Mesendoderm (in vitro differentiated cells): Measurements from ENCODE around the gene ABHD14A.
"Not testable (repeated sequence)": the region's sequence is repeated elsewhere in the genome, so short reads cannot be mapped to it uniquely, and the experiment has no call there.

Experiments used
- DNase-seq: peaks from one replicate; pipeline ENCODE4 v3.0.0; 2013
- H2AK5ac ChIP-seq: 2 replicates; pipeline ENCODE4 v1.6.1; 2013; ENCODE audit warnings: low read length, inconsistent platforms
- H2BK120ac ChIP-seq: 2 replicates; pipeline ENCODE4 v1.6.1; 2013; ENCODE audit warnings: low read depth, mild to moderate bottlenecking, low read length, moderate library complexity, mixed read lengths
- H2BK15ac ChIP-seq: replicated peaks from 2 replicates; pipeline ENCODE4 v1.6.1; 2013; ENCODE audit warnings: low read depth, mild to moderate bottlenecking, moderate library complexity
- H2BK5ac ChIP-seq: 2 replicates; pipeline ENCODE4 v1.6.1; 2013; ENCODE audit warnings: low read length, inconsistent platforms
- H3K18ac ChIP-seq: 2 replicates; pipeline ENCODE4 v1.6.1; 2013; ENCODE audit warnings: mild to moderate bottlenecking, low read length, mixed read lengths
- H3K23ac ChIP-seq: one replicate; pipeline ENCODE4 v1.6.1; 2013; ENCODE audit warnings: low read length
- H3K27ac ChIP-seq: 2 replicates; pipeline ENCODE4 v1.5.1; 2013; ENCODE audit warnings: low read depth, mild to moderate bottlenecking, inconsistent platforms, low read length, moderate library complexity
- H3K27me3 ChIP-seq: 2 replicates; pipeline ENCODE4 v1.6.1; 2013; ENCODE audit warnings: low read length, control low read depth, mild to moderate bottlenecking, inconsistent platforms; ENCODE audit not compliant: insufficient read depth, poor library complexity
- H3K36me3 ChIP-seq: 2 replicates; pipeline ENCODE4 v1.6.1; 2013; ENCODE audit warnings: low read length, inconsistent platforms; ENCODE audit not compliant: control insufficient read depth, insufficient read depth
- H3K4ac ChIP-seq: one replicate; pipeline ENCODE4 v1.6.1; 2013; ENCODE audit warnings: low read depth, mild to moderate bottlenecking, low read length, moderate library complexity
- H3K4me1 ChIP-seq: 2 replicates; pipeline ENCODE4 v1.6.1; 2013; ENCODE audit warnings: low read depth, low read length, inconsistent platforms; ENCODE audit not compliant: control insufficient read depth
- H3K4me2 ChIP-seq: 2 replicates; pipeline ENCODE4 v1.6.1; 2013; ENCODE audit warnings: low read length
- H3K4me3 ChIP-seq: 2 replicates; pipeline ENCODE4 v1.5.1; 2013; ENCODE audit warnings: mild to moderate bottlenecking, low read length
- H3K56ac ChIP-seq: one replicate; pipeline ENCODE4 v1.6.1; 2013; ENCODE audit warnings: low read length
- H3K79me1 ChIP-seq: 2 replicates; pipeline ENCODE4 v1.6.1; 2013; ENCODE audit warnings: low read length, inconsistent platforms
- H3K79me2 ChIP-seq: 2 replicates; pipeline ENCODE4 v1.6.1; 2013; ENCODE audit warnings: mild to moderate bottlenecking, low read length; ENCODE audit not compliant: control insufficient read depth, insufficient read depth
- H3K9ac ChIP-seq: 2 replicates; pipeline ENCODE4 v1.6.1; 2013; ENCODE audit warnings: low read length, inconsistent platforms
- H4K5ac ChIP-seq: one replicate; pipeline ENCODE4 v1.6.1; 2013; ENCODE audit warnings: low read length
- H4K8ac ChIP-seq: one replicate; pipeline ENCODE4 v1.6.1; 2013; ENCODE audit warnings: low read depth, mild to moderate bottlenecking, control low read depth, low read length, moderate library complexity
- WGBS: extraction: QIAGEN DNeasy Blood & Tissue Kit; methylation state at CpG from one replicate; pipeline ENCODE4 v1.1.7; 2013; ENCODE audit warnings: low lambda C conversion rate, missing lambda C conversion rate; ENCODE audit not compliant: insufficient coverage; ENCODE audit errors: extremely low coverage; 5-methylcytosine and 5-hydroxymethylcytosine counted together

The ABHD14A gene

DNA sequence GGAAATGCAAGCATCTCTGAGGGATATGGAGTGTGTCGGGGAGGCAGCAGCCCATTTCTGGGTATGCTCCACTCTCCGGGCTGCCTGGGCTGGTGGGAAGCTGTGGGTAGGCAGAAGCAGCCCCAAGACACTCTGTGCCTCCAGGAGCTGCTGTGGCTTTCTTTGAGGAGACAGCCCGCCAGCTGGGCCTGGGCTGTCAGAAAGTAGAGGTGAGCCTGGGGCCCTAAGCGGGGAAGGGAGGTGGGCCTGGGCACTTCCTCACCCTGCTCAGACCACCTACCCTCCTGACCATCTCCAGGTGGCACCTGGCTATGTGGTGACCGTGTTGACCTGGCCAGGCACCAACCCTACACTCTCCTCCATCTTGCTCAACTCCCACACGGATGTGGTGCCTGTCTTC is 10.2 kb downstream of the ABHD14A start:
- Histone ChIP-seq H3K79me2 (no peaks in the 10 kb centered on the region), H2BK5ac (no peak overlapping the region), H3K36me3 (peaks cover 1% of the 10 kb centered on the region), H4K8ac (no peak overlapping the region), H2BK15ac (no peak overlapping the region), H3K4me2 (no peak overlapping the region), H4K5ac (no peak overlapping the region), H3K27me3 (no peaks in the 10 kb centered on the region), H3K79me1 (peaks cover 3% of the 10 kb centered on the region), H3K56ac (no peak overlapping the region), H3K4me3 (no peak overlapping the region), H3K4me1 (peaks cover 2% of the 10 kb centered on the region), H2AK5ac (no peak overlapping the region), H3K18ac (no peak overlapping the region), H3K9ac (no peak overlapping the region), H3K4ac (no peak overlapping the region), H3K27ac (no peak overlapping the region), H2BK120ac (no peak overlapping the region), H3K23ac (no peak overlapping the region)
- DNase-seq: no peak
- no CpG with 5 or more reads among the region's 6 CpGs for WGBS

DNA sequence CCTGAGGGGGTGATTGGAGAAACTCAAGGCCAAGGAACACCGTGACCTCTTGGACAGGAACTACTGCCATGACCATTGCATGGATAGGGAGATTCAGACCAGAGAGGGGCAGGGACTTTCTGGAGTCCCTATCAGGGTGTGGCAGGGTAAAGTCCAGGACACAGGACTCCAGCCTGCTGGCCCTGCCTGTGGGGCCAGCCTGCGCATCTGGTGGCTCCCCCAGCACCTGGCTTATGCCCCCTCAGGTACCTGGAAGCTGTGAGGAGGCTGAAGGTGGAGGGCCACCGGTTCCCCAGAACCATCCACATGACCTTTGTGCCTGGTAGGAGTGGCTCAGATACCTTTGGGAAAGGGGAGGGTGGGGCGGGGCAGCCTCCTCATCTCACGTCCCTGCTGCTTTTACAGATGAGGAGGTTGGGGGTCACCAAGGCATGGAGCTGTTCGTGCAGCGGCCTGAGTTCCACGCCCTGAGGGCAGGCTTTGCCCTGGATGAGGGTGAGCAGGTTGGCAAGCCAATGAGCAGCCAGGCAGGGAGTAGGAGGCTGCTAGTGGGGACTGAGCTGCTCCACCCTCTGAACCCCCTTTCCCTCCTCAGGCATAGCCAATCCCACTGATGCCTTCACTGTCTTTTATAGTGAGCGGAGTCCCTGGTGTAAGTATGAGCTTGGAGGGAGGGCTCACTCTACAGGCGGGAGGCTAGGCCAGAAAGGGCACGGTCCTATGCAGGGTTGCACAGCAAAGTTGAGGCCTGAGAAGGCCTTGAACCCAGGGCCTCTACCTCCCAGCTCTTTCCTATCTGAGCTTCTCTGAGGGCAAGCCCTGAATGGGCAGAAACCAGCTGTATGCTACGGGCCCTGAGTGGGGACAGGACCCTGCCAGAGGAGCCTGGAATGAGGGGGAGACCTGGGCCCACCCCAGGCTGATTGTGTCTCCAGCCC is 11.4 kb downstream of the ABHD14A start:
- H3K4ac ChIP-seq: no peak overlapping the region
- peak overlapping the region; percentile 15 for H3K56ac ChIP-seq
- no peak overlapping the region for H2BK15ac ChIP-seq
- no peak overlapping the region for H3K4me2 ChIP-seq
- H3K18ac ChIP-seq: no peak overlapping the region
- no peak overlapping the region for H3K27ac ChIP-seq
- H3K79me2 ChIP-seq: no peaks in the 10 kb centered on the region
- peaks cover 2% of the 10 kb centered on the region for H3K4me1 ChIP-seq
- H3K27me3 ChIP-seq: no peaks in the 10 kb centered on the region
- no peak overlapping the region for H3K9ac ChIP-seq
- no CpG with 5 or more reads among the region's 12 CpGs for WGBS
- H4K5ac ChIP-seq: no peak overlapping the region
- H4K8ac ChIP-seq: no peak overlapping the region
- no peak overlapping the region for H2AK5ac ChIP-seq
- no peak for DNase-seq
- H3K4me3 ChIP-seq: no peak overlapping the region
- H2BK120ac ChIP-seq: no peak overlapping the region
- H3K36me3 ChIP-seq: peaks cover 1% of the 10 kb centered on the region
- H3K79me1 ChIP-seq: peaks cover 3% of the 10 kb centered on the region
- no peak overlapping the region for H3K23ac ChIP-seq
- H2BK5ac ChIP-seq: no peak overlapping the region

DNA sequence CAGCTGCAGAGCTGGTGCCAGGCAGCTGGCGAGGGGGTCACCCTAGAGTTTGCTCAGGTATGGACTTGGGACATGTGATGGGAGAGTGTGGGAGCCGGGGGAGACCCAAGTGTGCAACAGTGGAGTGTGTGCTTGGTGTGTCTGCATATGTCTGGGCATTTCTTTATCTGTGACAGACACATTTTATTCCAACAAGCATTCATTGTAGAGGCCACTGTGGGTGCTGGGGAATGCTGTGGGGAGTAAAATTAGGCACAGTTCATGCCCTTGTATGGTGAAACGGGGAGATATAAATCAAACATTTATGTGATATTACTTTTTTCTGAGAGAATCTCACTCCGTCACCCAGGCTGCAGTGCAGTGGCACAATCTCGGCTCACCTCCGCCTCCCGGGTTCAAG is 12.7 kb downstream of the ABHD14A start:
- H2BK15ac ChIP-seq: no peak overlapping the region
- H3K23ac ChIP-seq: no peak overlapping the region
- H3K4me3 ChIP-seq: no peak overlapping the region
- H3K36me3 ChIP-seq: peaks cover 7% of the 10 kb centered on the region
- H3K9ac ChIP-seq: no peak overlapping the region
- no peak overlapping the region for H3K56ac ChIP-seq
- no peak overlapping the region for H4K8ac ChIP-seq
- H3K27me3 ChIP-seq: no peaks in the 10 kb centered on the region
- no peak overlapping the region for H2BK120ac ChIP-seq
- no peak overlapping the region for H2BK5ac ChIP-seq
- no peak for DNase-seq
- no peak overlapping the region for H4K5ac ChIP-seq
- WGBS: no CpG with 5 or more reads among the region's 7 CpGs
- peaks cover 4% of the 10 kb centered on the region for H3K4me1 ChIP-seq
- no peak overlapping the region for H3K4me2 ChIP-seq
- H3K27ac ChIP-seq: no peak overlapping the region
- no peak overlapping the region for H3K18ac ChIP-seq
- peaks cover 6% of the 10 kb centered on the region for H3K79me1 ChIP-seq
- no peak overlapping the region for H3K4ac ChIP-seq
- H3K79me2 ChIP-seq: no peaks in the 10 kb centered on the region
- H2AK5ac ChIP-seq: no peak overlapping the region

DNA sequence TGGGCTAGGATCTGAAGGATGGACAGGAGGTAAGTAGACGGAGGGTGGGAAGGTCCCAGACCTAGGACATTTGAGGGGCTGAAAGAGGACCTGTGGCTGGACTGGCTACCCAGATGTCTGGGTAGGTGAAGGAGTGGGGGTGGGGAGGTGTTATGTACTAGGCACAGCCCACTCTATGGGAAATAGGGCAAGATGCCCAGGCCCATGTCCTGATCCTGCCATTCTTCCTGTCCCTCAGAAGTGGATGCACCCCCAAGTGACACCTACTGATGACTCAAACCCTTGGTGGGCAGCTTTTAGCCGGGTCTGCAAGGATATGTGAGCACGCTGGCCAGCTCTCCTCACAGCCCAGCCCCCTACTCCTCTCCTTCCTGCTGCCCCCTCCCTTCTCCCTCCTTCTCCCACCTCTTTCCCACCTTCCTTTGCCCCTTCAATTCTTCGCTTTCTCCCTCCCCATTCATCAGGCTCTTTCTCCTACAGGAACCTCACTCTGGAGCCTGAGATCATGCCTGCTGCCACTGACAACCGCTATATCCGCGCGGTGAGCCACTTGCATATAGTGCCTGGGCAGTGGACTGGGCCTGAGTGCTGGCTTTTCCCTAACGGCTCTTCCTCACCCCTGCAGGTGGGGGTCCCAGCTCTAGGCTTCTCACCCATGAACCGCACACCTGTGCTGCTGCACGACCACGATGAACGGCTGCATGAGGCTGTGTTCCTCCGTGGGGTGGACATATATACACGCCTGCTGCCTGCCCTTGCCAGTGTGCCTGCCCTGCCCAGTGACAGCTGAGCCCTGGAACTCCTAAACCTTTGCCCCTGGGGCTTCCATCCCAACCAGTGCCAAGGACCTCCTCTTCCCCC is 13.7 kb downstream of the ABHD14A start:
- Histone ChIP-seq H3K27ac (no peak overlapping the region), H2BK15ac (no peak overlapping the region), H3K79me1 (peaks cover 8% of the 10 kb centered on the region), H3K4me2 (no peak overlapping the region), H3K23ac (no peak overlapping the region), H3K4me1 (peaks cover 4% of the 10 kb centered on the region), H3K4ac (no peak overlapping the region), H3K79me2 (peaks cover 1% of the 10 kb centered on the region), H3K9ac (no peak overlapping the region), H3K27me3 (no peaks in the 10 kb centered on the region), H4K5ac (no peak overlapping the region), H3K18ac (no peak overlapping the region), H3K36me3 (peaks cover 12% of the 10 kb centered on the region), H3K56ac (peak overlapping the region; percentile 15), H2BK5ac (no peak overlapping the region), H3K4me3 (no peak overlapping the region), H2BK120ac (no peak overlapping the region), H2AK5ac (no peak overlapping the region), H4K8ac (no peak overlapping the region)
- peak; percentile 26 for DNase-seq
- WGBS: no CpG with 5 or more reads among the region's 15 CpGs

DNA sequence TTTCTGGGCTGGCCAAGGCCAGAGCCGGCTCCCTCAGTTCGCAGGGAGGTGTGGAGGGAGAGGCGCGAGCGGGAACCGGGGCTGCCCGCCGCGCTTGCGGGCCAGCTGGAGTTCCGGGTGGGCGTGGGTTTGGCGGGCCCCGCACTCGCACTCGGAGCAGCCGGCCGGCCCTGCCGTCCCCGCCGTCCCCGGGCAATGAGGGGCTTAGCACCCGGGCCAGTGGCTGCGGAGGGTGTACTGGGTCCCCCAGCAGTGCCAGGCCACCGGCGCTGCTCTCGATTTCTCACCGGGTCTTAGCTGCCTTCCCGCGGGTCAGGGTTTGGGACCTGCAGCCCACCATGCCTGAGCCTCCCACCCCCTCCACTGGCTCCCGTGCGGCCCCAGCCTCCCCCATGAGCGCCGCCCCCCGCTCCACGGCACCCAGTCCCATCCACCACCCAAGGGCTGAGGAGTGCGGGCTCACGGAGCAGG is 15.7 kb downstream of the ABHD14A start:
- Histone ChIP-seq H3K79me1 (peaks cover 18% of the 10 kb centered on the region), H3K4me1 (peaks cover 10% of the 10 kb centered on the region), H3K79me2 (peaks cover 18% of the 10 kb centered on the region), H3K36me3 (peaks cover 21% of the 10 kb centered on the region)
- not testable (repeated sequence) for H2BK15ac ChIP-seq, H3K4me3 ChIP-seq, H2AK5ac ChIP-seq, H2BK5ac ChIP-seq, H3K56ac ChIP-seq, H2BK120ac ChIP-seq, H4K5ac ChIP-seq, DNase-seq, H3K4ac ChIP-seq, H3K9ac ChIP-seq, H4K8ac ChIP-seq, H3K23ac ChIP-seq, H3K27me3 ChIP-seq, H3K27ac ChIP-seq, H3K4me2 ChIP-seq, H3K18ac ChIP-seq
- WGBS: no CpG with 5 or more reads among the region's 38 CpGs
